ENCODE data around the gene MLEC.

Gene MLEC

DNA sequence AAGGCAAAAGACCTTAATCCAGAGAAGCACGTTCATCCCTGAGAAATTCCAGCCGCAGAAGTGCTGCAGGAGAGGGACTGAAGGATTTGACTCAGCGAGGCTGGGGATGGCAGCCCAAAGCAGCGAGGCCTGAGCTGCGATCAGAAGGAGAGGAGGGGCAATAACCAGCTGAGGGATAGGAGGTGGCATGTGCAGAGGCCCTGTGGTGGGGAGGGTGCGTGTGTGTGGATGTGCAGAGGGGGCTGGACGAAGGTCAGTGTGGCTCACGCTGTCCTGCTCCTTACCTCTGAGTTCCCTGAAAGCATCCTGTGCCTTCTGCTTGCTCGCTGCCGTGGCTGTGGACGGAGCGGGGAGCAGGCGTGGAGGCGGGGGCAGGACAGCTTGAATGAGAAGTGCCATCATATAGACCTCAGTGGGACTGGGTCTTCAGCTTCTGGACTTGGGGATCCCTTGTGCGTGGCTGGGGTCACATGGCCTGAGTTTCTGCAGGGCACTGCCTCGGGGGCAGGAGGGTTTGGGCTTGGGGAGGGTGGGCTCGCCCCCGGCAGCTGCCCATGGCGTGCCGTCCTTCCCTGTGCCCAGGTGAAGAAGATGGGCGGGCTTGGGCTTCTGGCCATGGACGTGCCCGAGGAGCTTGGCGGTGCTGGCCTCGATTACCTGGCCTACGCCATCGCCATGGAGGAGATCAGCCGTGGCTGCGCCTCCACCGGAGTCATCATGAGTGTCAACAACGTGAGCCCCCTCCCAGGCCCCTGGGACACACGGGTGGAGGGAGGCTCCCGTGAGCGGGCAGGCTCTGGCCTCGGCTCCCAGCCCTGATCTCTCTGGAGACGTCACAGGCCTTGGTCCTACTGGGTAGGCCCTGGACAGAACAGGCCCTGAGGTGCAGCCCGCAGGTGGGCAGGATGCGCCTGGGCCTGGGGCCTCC, 49.7 kb downstream of the MLEC start:
- TF ChIP-seq JUND (IDR thresholded peaks at IDR 0.05; ENCODE audit: low read depth), result no peak
- DNase-seq (ENCODE audit: low read depth in 1 of 2, low spot score in 1 of 2), result no peak
- in situ Hi-C loops (cut with HindIII; ENCODE audit: low pct_unique_long_range_greater_than_20kb, low sequenced_read_pairs), result no loop called here

DNA sequence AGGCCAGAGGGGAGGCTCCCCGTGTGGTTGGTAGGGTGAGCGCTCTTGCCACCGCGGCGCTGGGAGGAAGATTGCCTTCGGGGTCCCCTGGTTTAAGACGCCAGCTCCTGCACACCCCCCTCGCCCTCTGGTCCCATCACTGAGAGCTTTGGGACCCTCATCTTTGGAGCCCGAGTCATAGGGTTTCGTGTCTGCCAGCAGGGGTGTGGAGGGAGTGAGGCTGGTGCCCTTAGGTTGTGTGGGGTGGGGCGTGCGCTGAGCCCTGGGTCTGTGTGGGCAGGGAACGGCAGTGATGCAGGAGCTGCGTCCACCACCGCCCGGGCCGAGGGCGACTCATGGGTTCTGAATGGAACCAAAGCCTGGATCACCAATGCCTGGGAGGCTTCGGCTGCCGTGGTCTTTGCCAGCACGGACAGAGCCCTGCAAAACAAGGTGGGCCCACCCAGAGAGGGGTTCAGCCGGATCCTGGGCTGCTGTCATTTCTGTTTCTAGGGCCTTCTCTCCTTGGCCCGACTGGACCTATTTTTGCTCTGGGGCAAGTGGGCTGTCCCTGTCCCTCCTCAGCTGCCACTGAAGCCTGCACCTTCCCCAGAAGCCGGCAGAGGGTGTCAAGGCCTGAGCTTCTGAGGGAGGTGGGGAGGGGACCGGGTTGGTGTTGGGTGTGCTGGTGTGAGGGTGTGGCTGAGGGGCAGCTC, 50.8 kb downstream of the MLEC start:
- in situ Hi-C loops (cut with HindIII; ENCODE audit: low pct_unique_long_range_greater_than_20kb, low sequenced_read_pairs), result no loop called here
- no peak for TF ChIP-seq JUND (IDR thresholded peaks at IDR 0.05; ENCODE audit: low read depth)
- DNase-seq (ENCODE audit: low read depth in 1 of 2, low spot score in 1 of 2), result no peak

DNA sequence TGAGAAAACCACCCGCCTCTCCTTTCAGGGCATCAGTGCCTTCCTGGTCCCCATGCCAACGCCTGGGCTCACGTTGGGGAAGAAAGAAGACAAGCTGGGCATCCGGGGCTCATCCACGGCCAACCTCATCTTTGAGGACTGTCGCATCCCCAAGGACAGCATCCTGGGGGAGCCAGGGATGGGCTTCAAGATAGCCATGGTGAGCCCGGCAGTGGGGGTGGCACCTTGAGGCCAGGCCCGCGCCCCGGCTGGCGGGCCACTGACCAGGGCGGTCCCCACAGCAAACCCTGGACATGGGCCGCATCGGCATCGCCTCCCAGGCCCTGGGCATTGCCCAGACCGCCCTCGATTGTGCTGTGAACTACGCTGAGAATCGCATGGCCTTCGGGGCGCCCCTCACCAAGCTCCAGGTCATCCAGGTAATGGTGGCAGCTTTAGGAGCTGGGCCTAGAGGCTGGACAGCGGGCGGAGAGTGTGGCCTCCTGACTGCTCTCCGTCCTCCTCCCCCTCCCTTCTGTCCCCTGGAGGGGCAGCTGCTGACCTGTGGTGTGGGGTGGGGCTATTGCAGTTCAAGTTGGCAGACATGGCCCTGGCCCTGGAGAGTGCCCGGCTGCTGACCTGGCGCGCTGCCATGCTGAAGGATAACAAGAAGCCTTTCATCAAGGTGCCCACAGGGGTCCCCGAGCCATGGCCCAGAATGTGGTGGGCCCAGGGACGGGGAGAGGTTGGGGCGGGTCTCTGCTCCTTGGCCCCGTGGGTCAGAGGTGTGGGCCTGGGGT, 51.5 kb downstream of the MLEC start:
- no peak for DNase-seq (ENCODE audit: low read depth in 1 of 2, low spot score in 1 of 2)
- TF ChIP-seq JUND (IDR thresholded peaks at IDR 0.05; ENCODE audit: low read depth), result no peak
- in situ Hi-C loops (cut with HindIII; ENCODE audit: low pct_unique_long_range_greater_than_20kb, low sequenced_read_pairs), result no loop called here

DNA sequence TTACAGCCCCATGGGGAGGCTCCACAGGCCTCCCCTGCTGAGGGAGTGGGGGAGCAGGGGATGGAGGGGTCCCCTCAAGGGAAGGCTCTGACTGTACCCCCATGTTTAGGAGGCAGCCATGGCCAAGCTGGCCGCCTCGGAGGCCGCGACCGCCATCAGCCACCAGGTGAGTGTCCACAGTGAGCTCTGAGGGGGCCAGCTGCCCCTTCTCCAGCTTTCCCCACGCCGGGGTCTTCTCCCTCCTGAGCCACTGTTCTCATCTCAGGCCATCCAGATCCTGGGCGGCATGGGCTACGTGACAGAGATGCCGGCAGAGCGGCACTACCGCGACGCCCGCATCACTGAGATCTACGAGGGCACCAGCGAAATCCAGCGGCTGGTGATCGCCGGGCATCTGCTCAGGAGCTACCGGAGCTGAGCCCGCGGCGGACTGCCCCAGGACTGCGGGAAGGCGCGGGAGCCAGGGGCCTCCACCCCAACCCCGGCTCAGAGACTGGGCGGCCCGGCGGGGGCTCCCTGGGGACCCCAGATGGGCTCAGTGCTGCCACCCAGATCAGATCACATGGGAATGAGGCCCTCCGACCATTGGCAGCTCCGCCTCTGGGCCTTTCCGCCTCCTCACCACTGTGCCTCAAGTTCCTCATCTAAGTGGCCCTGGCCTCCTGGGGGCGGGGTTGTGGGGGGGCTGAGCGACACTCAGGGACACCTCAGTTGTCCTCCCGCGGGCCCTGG, 52.2 kb downstream of the MLEC start:
- in situ Hi-C loops (cut with HindIII; ENCODE audit: low pct_unique_long_range_greater_than_20kb, low sequenced_read_pairs), result no loop called here
- no peak for TF ChIP-seq JUND (IDR thresholded peaks at IDR 0.05; ENCODE audit: low read depth)
- DNase-seq (ENCODE audit: low read depth in 1 of 2, low spot score in 1 of 2), result no peak

DNA sequence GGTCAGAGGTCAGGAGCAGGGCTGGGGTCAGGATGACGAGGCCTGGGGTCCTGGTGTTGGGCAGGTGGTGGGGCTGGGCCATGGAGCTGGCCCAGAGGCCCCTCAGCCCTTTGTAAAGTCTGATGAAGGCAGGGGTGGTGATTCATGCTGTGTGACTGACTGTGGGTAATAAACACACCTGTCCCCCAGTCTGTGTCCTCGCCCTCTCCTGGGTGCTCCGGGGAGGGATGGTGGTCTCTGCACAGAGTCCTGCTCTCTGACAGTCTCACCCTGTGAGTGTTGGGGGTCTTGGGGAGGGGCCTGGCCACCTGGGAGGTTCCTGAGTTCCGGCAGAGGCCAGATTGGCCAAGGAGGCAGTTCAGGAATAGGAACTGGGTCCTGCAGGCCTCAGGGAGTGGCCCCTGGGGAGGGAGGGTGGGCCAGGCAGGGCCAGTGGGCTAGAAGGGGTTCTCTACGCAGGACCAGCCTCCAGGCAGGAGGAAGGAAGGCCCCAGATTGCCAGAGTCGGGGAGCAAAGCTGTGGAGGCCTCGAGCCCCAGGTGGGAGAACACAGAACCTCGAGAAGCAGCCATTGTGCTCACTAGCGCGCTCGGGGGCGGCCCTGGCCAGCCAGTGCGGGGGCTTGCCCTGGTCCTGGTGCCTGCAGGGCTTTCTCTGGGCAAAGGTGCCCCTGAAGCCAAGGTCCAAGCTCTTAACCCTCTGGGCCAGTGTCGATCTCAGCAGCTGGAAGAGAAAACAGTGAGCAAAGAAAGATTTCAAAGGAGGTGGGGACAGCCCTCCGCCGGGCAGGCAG, 53.1 kb downstream of the MLEC start:
- no peak for DNase-seq (ENCODE audit: low read depth in 1 of 2, low spot score in 1 of 2)
- in situ Hi-C loops (cut with HindIII; ENCODE audit: low pct_unique_long_range_greater_than_20kb, low sequenced_read_pairs), result no loop called here
- TF ChIP-seq JUND (IDR thresholded peaks at IDR 0.05; ENCODE audit: low read depth), result no peak

DNA sequence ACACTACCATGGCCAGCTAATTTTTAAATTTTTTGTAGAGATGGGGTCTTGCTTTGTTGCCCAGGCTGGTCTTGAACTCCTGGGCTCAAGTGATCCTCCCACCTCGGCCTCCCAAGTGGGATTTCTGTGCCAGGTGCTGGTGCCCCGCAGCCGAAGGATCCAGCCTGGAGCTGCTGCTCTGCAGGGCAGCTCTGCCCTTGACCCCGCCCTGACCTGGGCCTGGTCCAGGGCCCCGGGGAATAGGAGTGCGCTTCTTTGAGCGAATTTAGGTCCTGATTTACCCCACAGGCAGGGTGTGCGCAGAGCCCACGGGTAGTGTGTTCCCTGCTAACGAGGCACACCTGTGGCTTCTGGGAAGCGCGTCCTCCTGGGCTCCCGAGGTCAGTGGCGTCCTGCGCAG, 53.9 kb downstream of the MLEC start:
- in situ Hi-C loops (cut with HindIII; ENCODE audit: low pct_unique_long_range_greater_than_20kb, low sequenced_read_pairs), result no loop called here
- TF ChIP-seq JUND (IDR thresholded peaks at IDR 0.05; ENCODE audit: low read depth), result no peak
- no peak for DNase-seq (ENCODE audit: low read depth in 1 of 2, low spot score in 1 of 2)

DNA sequence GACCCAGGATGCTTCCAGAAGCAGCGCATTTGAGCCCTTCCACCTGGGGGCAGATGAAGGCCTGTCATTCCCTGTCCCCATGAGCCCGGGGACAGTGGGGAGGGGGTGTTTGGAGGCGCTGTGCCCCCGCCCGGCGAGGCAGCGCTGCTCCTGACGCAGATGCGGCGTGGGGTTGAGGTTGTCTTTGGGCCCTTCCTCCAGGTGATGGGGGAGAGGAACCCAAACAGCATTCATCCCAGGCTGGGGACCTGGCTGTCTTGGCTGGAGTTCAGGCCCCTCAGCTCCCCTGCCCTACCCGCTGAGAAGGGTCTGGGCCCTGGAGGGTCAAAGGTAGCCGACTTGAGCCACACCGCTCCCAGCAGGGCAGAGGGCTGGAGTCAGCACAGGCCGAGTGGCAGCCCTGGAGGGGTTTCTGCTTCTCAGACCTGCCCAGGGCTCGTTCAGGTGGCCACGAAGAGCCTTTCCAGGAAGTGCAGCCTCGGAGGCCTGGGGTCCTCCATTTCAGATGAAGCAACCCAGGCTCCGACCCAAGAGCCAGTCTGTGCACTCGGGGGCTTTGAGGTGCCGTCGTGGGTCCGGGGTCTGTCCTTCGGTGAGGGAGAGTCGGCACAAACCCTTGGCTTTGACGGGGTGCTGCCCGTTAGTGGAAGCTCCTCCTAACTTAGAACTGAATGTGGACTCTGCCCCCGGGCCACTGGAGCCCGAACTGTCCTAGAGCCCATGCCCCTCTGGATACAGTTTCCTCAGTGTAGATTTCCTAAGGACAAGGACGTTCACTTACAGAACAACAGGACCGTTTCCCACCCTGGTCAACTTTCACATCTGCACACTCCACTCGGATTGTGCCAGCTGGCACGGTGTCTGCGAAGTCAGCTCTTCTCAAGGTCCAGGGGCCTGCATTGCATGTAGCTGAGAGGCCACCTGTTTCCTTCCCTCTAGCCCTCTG, 54.8 kb downstream of the MLEC start:
- no peak for TF ChIP-seq JUND (IDR thresholded peaks at IDR 0.05; ENCODE audit: low read depth)
- DNase-seq (ENCODE audit: low read depth in 1 of 2, low spot score in 1 of 2), result no peak
- in situ Hi-C loops (cut with HindIII; ENCODE audit: low pct_unique_long_range_greater_than_20kb, low sequenced_read_pairs), result no loop called here

DNA sequence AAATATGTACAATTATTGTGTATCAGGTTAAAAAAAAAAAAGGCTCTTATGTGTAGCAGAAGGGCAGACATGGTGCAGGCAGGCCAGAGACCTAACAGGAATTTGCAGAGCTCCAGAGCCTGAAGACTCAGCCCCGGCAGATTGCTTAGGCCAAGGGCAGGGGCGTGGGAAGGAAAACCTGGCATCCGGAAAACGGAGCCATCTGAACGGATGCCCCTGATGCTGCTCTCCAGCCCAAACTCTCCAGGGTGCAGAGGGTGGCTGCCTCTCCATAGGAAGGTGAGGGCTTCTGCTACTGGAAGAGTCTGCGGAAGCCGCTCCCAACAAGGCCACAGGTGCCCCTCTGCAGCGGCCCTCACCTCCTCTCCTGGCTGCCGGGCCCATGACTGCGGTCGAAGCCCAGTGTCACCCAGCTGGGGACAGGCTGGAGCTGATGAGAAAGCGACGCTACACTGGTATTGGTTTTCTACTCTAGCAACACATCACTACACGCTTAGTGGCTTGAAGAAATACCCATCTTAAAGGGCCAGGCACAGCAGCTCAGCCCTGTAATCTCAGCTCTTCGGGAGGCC, 58.1 kb downstream of the MLEC start:
- TF ChIP-seq JUND (IDR thresholded peaks at IDR 0.05; ENCODE audit: low read depth), result no peak
- in situ Hi-C loops (cut with HindIII; ENCODE audit: low pct_unique_long_range_greater_than_20kb, low sequenced_read_pairs), result no loop called here
- DNase-seq (ENCODE audit: low read depth in 1 of 2, low spot score in 1 of 2), result no peak

DNA sequence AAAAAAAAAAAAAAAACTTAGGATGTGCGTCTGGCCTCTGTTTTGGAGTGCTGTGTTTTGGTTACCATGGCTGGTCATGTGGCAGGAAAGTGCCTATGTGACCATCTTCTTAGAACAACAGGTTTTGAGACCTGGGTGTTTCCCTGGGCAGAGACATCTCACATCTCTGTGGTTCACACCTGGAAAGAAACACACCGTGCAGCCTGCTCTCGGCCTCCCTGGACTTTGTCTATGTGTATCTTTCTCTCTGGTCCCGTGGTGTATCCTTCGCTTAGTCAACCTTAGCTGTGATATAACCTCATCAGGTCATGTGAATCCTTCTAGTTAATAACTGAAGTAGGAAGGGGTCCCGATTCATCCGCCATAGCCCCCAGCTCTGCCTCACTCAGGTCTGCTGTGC, 61.3 kb downstream of the MLEC start:
- no peak for TF ChIP-seq JUND (IDR thresholded peaks at IDR 0.05; ENCODE audit: low read depth)
- DNase-seq (ENCODE audit: low read depth in 1 of 2, low spot score in 1 of 2), result no peak
- in situ Hi-C loops (cut with HindIII; ENCODE audit: low pct_unique_long_range_greater_than_20kb, low sequenced_read_pairs), result no loop called here

DNA sequence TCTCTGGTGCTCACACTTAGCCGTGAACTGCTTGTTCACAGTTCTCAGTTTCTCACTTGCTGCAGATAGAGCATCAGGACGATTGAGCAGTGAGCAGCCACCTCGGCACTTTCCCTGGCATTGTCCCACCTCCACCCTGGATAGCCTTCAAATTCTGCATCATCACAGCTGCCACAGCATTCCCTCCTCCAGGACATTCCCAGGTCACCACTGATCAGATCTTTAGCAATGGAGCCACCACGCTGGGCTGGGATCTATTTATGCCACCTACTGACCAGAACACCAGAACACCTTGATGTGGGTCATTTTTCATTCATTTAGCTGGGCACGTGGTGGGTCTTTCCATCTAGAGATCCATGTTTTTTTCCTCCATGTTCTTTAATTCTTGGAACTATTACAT, 62.3 kb downstream of the MLEC start:
- in situ Hi-C loops (cut with HindIII; ENCODE audit: low pct_unique_long_range_greater_than_20kb, low sequenced_read_pairs), result no loop called here
- no peak for DNase-seq (ENCODE audit: low read depth in 1 of 2, low spot score in 1 of 2)
- TF ChIP-seq JUND (IDR thresholded peaks at IDR 0.05; ENCODE audit: low read depth), result no peak

All from T47D (cell line).